ENCODE measurements around the gene CALB2.

DNA sequence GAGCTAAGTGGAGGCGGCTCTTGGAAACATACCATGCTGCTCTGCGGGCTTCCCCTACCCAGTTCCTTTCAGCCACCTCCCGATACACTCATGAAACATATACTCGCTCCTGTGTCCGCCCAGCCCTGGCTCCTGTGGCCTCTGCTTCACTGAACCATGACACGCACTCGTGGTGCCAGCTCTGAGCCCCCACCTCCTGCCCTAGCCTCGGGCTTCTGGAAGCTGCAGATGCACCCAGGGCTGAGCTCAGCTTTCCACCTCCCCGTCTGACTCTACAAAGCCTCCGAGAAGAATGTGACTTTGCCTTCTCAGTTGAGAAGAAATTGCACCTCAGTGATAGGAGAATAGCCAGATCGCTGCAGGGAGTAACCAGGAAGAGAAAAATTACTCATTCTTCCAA is 11.0 kb downstream of the CALB2 start:
- no peak for TF ChIP-seq JUN (IDR thresholded peaks at IDR 0.05; ENCODE audit: borderline replicate concordance, insufficient read depth, insufficient read length, low read depth)
- TF ChIP-seq, protein P1, sequence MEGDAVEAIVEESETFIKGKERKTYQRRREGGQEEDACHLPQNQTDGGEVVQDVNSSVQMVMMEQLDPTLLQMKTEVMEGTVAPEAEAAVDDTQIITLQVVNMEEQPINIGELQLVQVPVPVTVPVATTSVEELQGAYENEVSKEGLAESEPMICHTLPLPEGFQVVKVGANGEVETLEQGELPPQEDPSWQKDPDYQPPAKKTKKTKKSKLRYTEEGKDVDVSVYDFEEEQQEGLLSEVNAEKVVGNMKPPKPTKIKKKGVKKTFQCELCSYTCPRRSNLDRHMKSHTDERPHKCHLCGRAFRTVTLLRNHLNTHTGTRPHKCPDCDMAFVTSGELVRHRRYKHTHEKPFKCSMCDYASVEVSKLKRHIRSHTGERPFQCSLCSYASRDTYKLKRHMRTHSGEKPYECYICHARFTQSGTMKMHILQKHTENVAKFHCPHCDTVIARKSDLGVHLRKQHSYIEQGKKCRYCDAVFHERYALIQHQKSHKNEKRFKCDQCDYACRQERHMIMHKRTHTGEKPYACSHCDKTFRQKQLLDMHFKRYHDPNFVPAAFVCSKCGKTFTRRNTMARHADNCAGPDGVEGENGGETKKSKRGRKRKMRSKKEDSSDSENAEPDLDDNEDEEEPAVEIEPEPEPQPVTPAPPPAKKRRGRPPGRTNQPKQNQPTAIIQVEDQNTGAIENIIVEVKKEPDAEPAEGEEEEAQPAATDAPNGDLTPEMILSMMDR (IDR thresholded peaks at IDR 0.05; ENCODE audit: extremely low read depth in 1 of 2, insufficient read depth in 1 of 2, low read depth in 1 of 2, low read length in 2 of 2): no peak
- TF ChIP-seq, protein P2, sequence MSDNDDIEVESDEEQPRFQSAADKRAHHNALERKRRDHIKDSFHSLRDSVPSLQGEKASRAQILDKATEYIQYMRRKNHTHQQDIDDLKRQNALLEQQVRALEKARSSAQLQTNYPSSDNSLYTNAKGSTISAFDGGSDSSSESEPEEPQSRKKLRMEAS (IDR thresholded peaks at IDR 0.05; ENCODE audit: insufficient read depth, insufficient read length): no peak
